GM21786 (cell line): ENCODE results near the gene HOXA6.

ENCODE experiments used
- ATAC-seq: cut with Tn5 transposase; IDR thresholded peaks from one replicate; pipeline ENCODE4 v1.9.1; 2021; ENCODE audit not compliant: unreplicated experiment

HOXA6 gene

DNA sequence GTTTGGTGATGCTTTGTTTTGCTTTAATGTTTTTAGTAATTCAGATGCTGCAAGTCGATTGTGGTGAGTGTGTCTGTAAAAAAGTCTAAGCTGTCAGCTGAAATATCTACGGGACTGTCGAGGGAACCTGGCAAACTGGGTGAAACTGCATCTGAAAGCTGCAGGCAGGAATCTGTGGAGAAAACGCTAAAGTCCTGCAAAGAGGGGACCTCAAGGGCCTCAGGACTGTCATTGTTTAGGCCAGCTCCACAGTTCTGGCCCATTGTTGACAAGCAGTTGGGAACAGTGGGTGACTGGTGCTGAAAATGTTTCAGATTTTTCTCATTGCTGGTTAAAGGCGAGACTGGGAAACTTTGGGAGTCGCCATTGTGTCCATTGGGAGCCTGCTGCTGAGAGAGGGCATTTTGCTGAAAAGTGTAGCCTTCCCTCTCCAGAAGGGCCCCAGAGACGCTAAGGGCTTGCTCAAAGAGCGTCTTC, 46.8 kb downstream of the HOXA6 start:
- ATAC-seq: no peak

DNA sequence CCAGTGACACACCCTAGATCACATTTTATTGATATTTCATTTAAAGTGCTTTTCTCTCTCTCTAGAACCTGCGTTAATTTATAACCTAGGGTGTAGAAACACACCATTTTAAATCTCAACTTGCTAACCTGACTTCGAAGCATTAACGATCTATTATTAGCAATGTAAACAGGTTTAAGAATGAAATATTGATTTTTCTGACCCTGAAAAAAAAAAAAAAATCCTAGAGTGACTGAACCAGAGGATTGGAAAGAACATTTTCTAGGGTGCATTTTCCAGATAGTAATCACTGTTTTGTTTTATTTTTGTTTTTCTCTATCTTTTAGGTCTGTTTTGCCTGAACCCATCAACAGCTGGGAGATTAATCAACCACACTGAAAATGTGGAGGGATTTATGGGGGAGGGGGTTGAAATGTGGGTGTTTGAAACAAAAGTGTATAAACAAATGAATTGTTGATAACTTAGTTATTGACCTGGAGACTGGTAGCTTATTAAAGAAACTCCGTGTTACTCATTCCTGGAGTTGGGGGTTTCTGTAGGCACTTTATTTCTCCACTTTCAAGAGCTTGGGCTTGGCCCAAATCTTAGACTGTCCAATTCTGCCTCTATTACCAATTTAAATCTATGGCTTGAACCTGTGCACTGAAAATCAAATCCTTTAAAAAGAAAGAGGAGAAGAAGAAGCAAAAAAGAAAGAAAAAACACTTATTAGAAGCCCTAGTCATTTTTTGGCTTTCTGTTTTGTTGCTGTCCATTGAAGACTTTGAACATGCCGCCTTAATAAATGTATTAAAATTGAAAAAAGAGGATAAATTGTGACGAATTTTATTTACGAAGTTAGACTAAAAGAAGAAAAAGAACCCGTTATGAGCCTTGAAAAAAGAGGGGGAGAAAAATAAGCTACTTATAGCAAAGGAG, 47.9 kb downstream of the HOXA6 start:
- no peak for ATAC-seq

DNA sequence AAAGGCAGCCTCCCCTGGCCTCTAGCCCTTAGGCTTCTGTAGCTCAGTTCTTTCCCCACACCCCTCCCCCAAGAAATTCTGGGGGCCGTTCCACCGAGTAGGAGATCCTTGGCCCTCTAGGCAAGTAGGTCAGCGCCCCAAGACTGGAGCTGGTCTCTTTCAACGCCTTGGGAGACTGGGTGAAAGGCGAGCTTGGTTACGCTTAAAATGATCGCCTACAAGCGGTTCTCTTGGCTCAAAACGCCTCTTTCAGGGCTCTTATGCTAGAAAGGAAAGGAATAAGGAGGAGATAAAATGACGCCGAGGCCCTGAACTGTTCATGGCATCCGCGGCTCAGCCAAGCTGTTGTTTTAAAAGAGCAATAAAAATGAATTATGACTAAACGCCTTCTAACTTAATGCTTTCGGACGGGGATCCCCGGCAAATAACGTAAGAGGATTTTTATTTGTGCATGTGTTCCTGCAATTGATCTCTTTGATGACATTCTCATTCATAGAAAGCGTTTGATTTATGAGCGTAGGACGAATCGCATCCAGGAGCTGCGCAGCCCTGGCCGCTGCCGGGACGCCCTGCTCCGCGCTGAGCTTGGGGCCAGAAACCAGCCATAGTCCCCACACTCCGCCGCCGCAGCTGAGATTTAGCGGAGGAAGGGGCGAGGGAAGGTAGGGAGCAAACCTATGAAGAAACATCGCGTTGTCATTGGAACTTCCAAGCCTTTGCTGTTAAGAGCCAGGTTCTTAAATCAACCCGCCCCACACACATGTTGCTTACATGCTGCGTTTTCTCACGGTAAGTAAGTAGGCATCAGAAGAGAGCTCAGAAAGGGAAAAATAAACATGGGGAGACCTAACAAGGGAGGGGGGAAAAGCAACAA, 48.8 kb downstream of the HOXA6 start:
- no peak for ATAC-seq

- ATAC-seq: no peak
Measured at GRCh38 chr7:27097686-27098577, 49.6 kb downstream of the HOXA6 start.

- ATAC-seq: no peak
Measured at GRCh38 chr7:27096768-27097514, 50.6 kb downstream of the HOXA6 start.

DNA sequence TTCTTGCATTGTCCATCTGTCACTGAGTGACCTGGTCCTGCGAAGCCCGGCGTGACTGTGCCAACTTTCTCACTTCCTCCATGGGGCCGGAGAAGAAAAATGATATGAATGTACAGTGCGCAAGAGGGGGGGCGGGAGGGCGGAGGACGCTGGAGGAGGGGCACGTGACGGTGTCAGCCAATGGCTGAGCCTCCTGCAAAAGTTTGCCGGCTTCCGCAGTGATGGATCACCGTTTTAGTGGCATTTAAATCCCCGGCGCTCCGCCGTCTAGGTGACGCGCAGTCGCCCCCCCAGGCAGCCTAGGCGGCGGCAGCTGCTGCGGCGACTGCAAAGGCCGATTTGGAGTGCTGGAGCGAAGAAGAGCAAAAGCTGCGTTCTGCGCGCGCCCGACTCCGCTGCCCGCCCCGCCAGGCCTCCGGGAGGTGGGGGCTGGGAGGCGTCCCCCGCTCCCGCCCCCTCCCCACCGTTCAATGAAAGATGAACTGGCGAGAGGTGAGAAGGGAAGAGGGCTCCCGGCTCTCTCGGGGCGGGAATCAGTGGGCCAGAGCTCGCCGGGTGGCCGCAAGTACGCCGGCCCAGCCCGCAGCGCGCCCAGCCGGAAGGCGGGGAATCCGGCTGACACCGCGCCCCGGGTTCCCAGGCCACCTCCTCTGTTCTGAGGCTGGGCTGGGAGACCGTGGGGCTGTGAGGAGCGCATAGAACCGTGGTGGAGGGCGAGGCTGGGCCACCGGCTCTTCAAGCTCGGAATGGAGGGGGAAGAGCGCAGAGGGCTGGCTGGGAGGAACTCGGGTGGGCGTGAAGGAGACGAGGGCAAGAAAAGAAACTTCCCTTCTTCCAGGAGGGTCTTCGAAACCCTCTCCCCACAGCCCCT, 51.4 kb downstream of the HOXA6 start, which contains the start of gene HOXA1:
HOXA1 (minus strand) TSS at position 104 of the 871 bp plus-strand sequence; CDS start at position 16, 88 bp downstream.
- ATAC-seq: peak; percentile 81
